Adrenal gland (tissue), 12 donors: ENCODE results near the gene SCN2B. TPM values are rescaled to one million over a fixed set of nuclear protein-coding genes. Genes with fewer than 3 reads are reported as not detected.

Experiments
- DNase-seq, 7 donors: peaks; one replicate each; pipeline ENCODE4 v3.0.0-alpha.2; 2019 to 2020
- H3K27ac ChIP-seq, 5 donors: fragments of 200-600 bp; sonication (generic) in 4 of 5; 1 replicate in 3 of 5; 2 replicates in 2 of 5; pipeline versions ENCODE4 v1.5.1 to v1.8.0; 2016 to 2020; ENCODE audit warnings: mild to moderate bottlenecking in 1 of 5
- H3K27me3 ChIP-seq: fragments of 200-600 bp; 2 replicates; pipeline ENCODE4 v1.8.0; 2021
- H3K36me3 ChIP-seq, 2 donors: fragments of 200-600 bp; replicated peaks in 1 of 2; 1 replicate in 1 of 2; 2 replicates in 1 of 2; pipeline versions ENCODE4 v1.5.1 to v1.8.0; 2018 to 2022
- H3K4me1 ChIP-seq, 2 donors: fragments of 200-600 bp; replicated peaks in 1 of 2; 1 replicate in 1 of 2; 2 replicates in 1 of 2; pipeline versions ENCODE4 v1.5.1 to v1.8.0; 2018 to 2021
- H3K4me3 ChIP-seq, 4 donors: fragments of 200-600 bp; sonication (generic) in 3 of 4; one replicate each; pipeline ENCODE4 v1.5.1; 2016 to 2018
- H3K9me3 ChIP-seq, 3 donors: fragments of 200-600 bp; sonication (generic) in 1 of 3; replicated peaks in 1 of 3; 1 replicate in 2 of 3; 2 replicates in 1 of 3; pipeline versions ENCODE4 v1.5.1 to v1.8.0; 2016 to 2021
- POLR2A ChIP-seq, 2 donors: fragments of 450-650 bp; IDR thresholded peaks; one replicate each; pipeline ENCODE4 v1.6.1; 2017; ENCODE audit warnings: antibody characterized with exemption in 2 of 2, mild to moderate bottlenecking in 2 of 2, moderate library complexity in 1 of 2
- WGBS, 4 donors: extraction: QIAGEN DNeasy Blood & Tissue Kit in 2 of 4; methylation state at CpG; one replicate each; pipeline versions ENCODE4 v1.1.5 to v1.1.7; 2013 to 2017; 5-methylcytosine and 5-hydroxymethylcytosine counted together
- intact Hi-C, 2 donors: fragments of 100-400 bp; cut with DNase I; formaldehyde crosslinking; loops; one replicate each; pipeline versions ENCODE4 v1.14.1 to v1.15.0; 2022 to 2023
- polyA plus RNA-seq, 3 donors: library from polyadenylated mRNA; stranded (reverse); fragments of 200-250 nt in 2 of 3; fragments of 350-450 nt in 1 of 3; fragmentation: Illumina TruSeq in 1 of 3; extraction: RNeasy Lipid Tissue Mini Kit (QIAGEN cat#74804) in 1 of 3; gene quantifications; one replicate each; pipeline ENCODE4 v1.2.3, GENCODE V29; 2013 to 2014
- small RNA-seq, 2 donors: library from RNA; depleted of rRNA; stranded (forward); fragments of <200 nt; gene quantifications; one replicate each; pipeline ENCODE3, GENCODE V24; 2016
- total RNA-seq, 9 donors: library from RNA; depleted of rRNA in 4 of 9; stranded (reverse); fragments of >200 nt in 4 of 9; fragments of 120-200 nt in 1 of 9; fragmentation: NEBNext Ultra II Directional in 1 of 9; extraction: Animal tissue kit (Norgen Biotek cat#: 25700) in 1 of 9; gene quantifications; one replicate each; pipeline versions ENCODE4 v1.1.0 to v1.2.4, GENCODE V29; 2013 to 2023
- TF ChIP-seq, protein P1 (sequence below), 6 experiments: fragments of 450-650 bp in 4 of 6; fragments of 200-600 bp in 2 of 6; sonication (generic) in 1 of 6; IDR thresholded peaks; 1 replicate in 5 of 6; 2 replicates in 1 of 6; pipeline versions ENCODE4 v1.5.1 to v1.8.0; 2016 to 2021; ENCODE audit warnings: antibody characterized with exemption in 6 of 6, mild to moderate bottlenecking in 2 of 6, moderate library complexity in 1 of 6
- donor health status: healthy with polysubstance abuse.
- donor health status: Bipolar disorder and iron deficiency.
- donor health status: DM: yes; HTN: yes; CAD: no.
- donor health status: DM: no; HTN: no; CAD: no.
- donor health status: DM: no; HTN: no; CAD: no.
- donor health status: DM: yes; HTN: yes; CAD: no.

Gene SCN2B
- total and polyA plus RNA-seq, 12 donors: 0.09 to 0.96 (median 0.38) TPM

DNA sequence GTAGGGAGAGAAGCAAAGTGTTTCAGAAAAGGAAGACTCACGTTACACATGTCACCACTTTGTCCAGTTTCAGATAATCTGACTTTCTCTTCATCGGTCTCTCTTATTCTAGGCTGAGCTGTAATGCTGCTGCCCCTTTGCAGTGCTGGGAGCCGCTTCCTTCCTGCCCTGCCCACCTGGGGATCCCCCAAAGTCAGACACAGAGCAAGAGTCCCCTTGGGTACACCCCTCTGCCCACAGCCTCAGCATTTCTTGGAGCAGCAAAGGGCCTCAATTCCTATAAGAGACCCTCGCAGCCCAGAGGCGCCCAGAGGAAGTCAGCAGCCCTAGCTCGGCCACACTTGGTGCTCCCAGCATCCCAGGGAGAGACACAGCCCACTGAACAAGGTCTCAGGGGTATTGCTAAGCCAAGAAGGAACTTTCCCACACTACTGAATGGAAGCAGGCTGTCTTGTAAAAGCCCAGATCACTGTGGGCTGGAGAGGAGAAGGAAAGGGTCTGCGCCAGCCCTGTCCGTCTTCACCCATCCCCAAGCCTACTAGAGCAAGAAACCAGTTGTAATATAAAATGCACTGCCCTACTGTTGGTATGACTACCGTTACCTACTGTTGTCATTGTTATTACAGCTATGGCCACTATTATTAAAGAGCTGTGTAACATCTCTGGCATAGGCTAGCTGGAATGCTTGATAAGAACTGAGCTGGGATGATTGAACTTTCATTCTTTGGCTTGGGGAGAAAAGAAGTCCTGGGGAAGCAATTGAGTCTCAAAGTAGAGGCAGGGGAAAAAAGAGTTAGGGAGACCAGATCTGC, 58.4 kb downstream of the SCN2B start:
- no peak for DNase-seq
- intact Hi-C loops: no loop called here
- Histone ChIP-seq H3K27me3 (no peaks in the 10 kb centered on the region), H3K4me1 (no peaks in the 10 kb centered on the region), H3K9me3 (no peaks in the 10 kb centered on the region), H3K27ac (no peak overlapping the region), H3K36me3 (no peaks in the 10 kb centered on the region), H3K4me3 (no peak overlapping the region)
- TF ChIP-seq, protein P1, sequence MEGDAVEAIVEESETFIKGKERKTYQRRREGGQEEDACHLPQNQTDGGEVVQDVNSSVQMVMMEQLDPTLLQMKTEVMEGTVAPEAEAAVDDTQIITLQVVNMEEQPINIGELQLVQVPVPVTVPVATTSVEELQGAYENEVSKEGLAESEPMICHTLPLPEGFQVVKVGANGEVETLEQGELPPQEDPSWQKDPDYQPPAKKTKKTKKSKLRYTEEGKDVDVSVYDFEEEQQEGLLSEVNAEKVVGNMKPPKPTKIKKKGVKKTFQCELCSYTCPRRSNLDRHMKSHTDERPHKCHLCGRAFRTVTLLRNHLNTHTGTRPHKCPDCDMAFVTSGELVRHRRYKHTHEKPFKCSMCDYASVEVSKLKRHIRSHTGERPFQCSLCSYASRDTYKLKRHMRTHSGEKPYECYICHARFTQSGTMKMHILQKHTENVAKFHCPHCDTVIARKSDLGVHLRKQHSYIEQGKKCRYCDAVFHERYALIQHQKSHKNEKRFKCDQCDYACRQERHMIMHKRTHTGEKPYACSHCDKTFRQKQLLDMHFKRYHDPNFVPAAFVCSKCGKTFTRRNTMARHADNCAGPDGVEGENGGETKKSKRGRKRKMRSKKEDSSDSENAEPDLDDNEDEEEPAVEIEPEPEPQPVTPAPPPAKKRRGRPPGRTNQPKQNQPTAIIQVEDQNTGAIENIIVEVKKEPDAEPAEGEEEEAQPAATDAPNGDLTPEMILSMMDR (IDR thresholded peaks at IDR 0.05): no peak
- no peak for TF ChIP-seq POLR2A (IDR thresholded peaks at IDR 0.05)
- WGBS, 4 donors: 76 to 81% (median 77%) methylated on average over 6 to 9 of the region's 9 CpGs

DNA sequence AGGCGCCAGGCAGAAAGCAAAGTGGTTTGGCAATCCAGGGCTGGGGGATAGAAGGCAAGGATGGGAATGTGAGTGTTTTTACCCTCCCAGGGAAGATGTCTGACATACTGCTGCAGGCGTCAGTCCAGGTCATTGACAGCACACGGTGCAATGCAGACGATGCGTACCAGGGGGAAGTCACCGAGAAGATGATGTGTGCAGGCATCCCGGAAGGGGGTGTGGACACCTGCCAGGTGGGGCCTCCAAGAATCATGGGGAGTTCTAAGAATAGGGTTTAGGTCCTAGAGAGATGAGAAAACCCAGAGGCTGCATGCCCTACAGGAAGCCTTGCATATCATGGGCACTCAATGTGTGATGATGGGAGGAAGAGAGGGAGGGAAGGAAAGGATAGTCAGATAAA, 61.4 kb downstream of the SCN2B start:
- WGBS, 4 donors: 79 to 86% (median 85%) methylated on average over 7 of the region's 7 CpGs
- H3K4me3 ChIP-seq: no peak overlapping the region
- DNase-seq: no peak
- no peak for TF ChIP-seq POLR2A (IDR thresholded peaks at IDR 0.05)
- TF ChIP-seq, protein P1 (IDR thresholded peaks at IDR 0.05): no peak
- no peaks in the 10 kb centered on the region for H3K36me3 ChIP-seq
- intact Hi-C loops: no loop called here
- H3K9me3 ChIP-seq: no peaks in the 10 kb centered on the region
- H3K27me3 ChIP-seq: no peaks in the 10 kb centered on the region
- no peaks in the 10 kb centered on the region for H3K4me1 ChIP-seq
- no peak overlapping the region for H3K27ac ChIP-seq

DNA sequence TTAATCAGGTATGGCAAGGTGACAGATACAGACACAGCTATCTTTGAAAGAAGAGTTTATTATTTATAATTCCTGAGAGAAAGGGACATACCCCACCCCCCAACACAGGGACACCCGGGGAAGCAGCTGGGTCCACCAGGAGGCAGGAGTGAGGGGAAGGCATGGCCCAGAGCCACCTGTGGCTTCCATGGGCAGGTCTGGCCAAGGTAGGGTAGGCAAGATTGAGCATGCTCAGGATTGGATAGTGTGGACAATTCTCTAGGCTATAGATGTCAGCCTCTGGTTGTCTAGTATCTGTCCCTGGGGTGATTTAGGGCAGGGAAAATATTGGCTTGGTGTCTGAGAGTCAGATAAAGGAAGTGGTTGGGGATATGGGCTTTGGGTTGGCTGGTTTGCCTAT, 62.2 kb downstream of the SCN2B start:
- Histone ChIP-seq H3K36me3 (no peaks in the 10 kb centered on the region), H3K4me1 (no peaks in the 10 kb centered on the region), H3K9me3 (no peaks in the 10 kb centered on the region), H3K27me3 (no peaks in the 10 kb centered on the region), H3K4me3 (no peak overlapping the region), H3K27ac (no peak overlapping the region)
- TF ChIP-seq, protein P1 (IDR thresholded peaks at IDR 0.05): no peak
- no peak for TF ChIP-seq POLR2A (IDR thresholded peaks at IDR 0.05)
- intact Hi-C loops: no loop called here
- DNase-seq: no peak
- 38 to 73% (median 60%) methylated on average over 1 of the region's 1 CpG for whole genome bisulfite sequencing, 4 donors

DNA sequence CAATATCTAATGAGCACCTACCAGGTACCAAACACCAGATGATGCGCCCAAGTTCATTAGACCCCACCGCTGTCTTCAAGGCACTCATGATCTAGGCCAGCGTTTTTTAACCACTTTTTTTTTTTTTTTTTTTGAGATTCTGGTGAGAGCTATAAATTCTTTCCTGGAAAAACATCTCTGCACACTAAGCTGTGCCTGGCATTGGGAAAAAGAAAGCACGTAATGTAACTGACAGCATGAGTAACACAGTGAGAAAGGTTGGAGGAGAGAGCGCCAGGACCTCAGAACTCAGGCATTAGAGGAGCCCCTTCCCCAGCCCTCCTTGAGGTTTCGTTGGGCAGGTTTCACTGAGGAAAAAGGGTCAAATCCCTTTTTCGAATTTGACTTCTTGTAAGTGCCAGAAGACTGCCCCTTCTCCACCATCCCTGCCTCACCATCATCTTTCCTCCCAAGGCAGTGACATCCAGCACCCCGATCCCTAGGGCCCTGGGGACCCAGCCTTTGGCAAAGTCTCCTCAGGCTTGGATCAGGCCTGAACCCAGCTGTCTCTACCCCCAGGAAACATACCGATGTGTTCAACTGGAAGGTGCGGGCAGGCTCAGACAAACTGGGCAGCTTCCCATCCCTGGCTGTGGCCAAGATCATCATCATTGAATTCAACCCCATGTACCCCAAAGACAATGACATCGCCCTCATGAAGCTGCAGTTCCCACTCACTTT, 63.6 kb downstream of the SCN2B start:
- TF ChIP-seq POLR2A (IDR thresholded peaks at IDR 0.05): no peak
- TF ChIP-seq, protein P1 (IDR thresholded peaks at IDR 0.05): no peak
- H3K4me1 ChIP-seq: no peaks in the 10 kb centered on the region
- H3K9me3 ChIP-seq: no peaks in the 10 kb centered on the region
- WGBS, 4 donors: 77 to 86% (median 81%) methylated on average over 10 to 11 of the region's 11 CpGs
- H3K27me3 ChIP-seq: no peaks in the 10 kb centered on the region
- intact Hi-C loops: no loop called here
- H3K4me3 ChIP-seq: no peak overlapping the region
- no peak overlapping the region for H3K27ac ChIP-seq
- H3K36me3 ChIP-seq: no peaks in the 10 kb centered on the region
- DNase-seq: no peak

Small RNA genes lying within 50 kb of the gene (small RNA-seq; reads per million reads assigned to genes)
- gene HSPE1P18: 0 reads per million in 2 donors

Other genes starting within 250 kb of the SCN2B start
- 1 to 10 TPM in 1 of 9 donors, under 1 TPM in 8; 0.12 to 1.3 (median 0.55) TPM for gene TMPRSS13, start 247.2 kb downstream of the SCN2B start, total RNA-seq
- gene TMPRSS13, start 247.2 kb downstream of the SCN2B start, polyA plus RNA-seq: 1 to 10 TPM in 1 of 3 donors, under 1 TPM in 2; 0.54 to 1.0 (median 0.84) TPM
- gene IL10RA, start 190.2 kb downstream of the SCN2B start, total RNA-seq: 10 to 100 TPM in 8 of 9 donors, 1 to 10 TPM in 1; 2.7 to 50.5 (median 32.2) TPM
- 10 to 100 TPM in 1 of 3 donors, 1 to 10 TPM in 2; 4.6 to 10.2 (median 7.3) TPM for gene IL10RA, start 190.2 kb downstream of the SCN2B start, polyA plus RNA-seq
- gene TMPRSS4, start 99.6 kb downstream of the SCN2B start, total RNA-seq: under 1 TPM in 2 of 9 donors, not detected in 7; 0.31 to 0.43 TPM
- gene TMPRSS4, start 99.6 kb downstream of the SCN2B start, polyA plus RNA-seq: under 1 TPM in 2 of 3 donors, not detected in 1; 0.13 to 0.24 TPM
- gene SMIM35, start 89.7 kb downstream of the SCN2B start, total RNA-seq: under 1 TPM in 4 of 9 donors, not detected in 5; 0.07 to 0.10 (median 0.08) TPM
- gene SMIM35, start 89.7 kb downstream of the SCN2B start, polyA plus RNA-seq: under 1 TPM in 1 of 3 donors, not detected in 2; 0.10 TPM
- gene SCN4B, start 23.8 kb downstream of the SCN2B start, total RNA-seq: 10 to 100 TPM in 2 of 9 donors, 1 to 10 TPM in 6, under 1 TPM in 1; 0.17 to 16.9 (median 5.4) TPM
- gene SCN4B, start 23.8 kb downstream of the SCN2B start, polyA plus RNA-seq: 1 to 10 TPM; 1.7 to 5.9 (median 1.8) TPM
- gene JAML, start 48.4 kb upstream of the SCN2B start, total RNA-seq: 10 to 100 TPM in 2 of 9 donors, 1 to 10 TPM in 7; 1.8 to 12.6 (median 4.8) TPM
- 10 to 100 TPM in 1 of 3 donors, 1 to 10 TPM in 2; 3.3 to 13.9 (median 4.2) TPM for gene JAML, start 48.4 kb upstream of the SCN2B start, polyA plus RNA-seq
- 1 to 10 TPM in 3 of 9 donors, under 1 TPM in 6; 0.28 to 3.2 (median 0.91) TPM for gene MPZL3, start 75.7 kb upstream of the SCN2B start, total RNA-seq
- 1 to 10 TPM in 1 of 3 donors, under 1 TPM in 2; 0.67 to 1.1 (median 0.71) TPM for gene MPZL3, start 75.7 kb upstream of the SCN2B start, polyA plus RNA-seq
- gene MPZL2, start 87.7 kb upstream of the SCN2B start, total RNA-seq: 10 to 100 TPM in 1 of 9 donors, 1 to 10 TPM in 6, under 1 TPM in 2; 0.48 to 14.9 (median 4.3) TPM
- 10 to 100 TPM in 1 of 3 donors, 1 to 10 TPM in 2; 3.5 to 10.2 (median 6.0) TPM for gene MPZL2, start 87.7 kb upstream of the SCN2B start, polyA plus RNA-seq
- 1 to 10 TPM in 5 of 9 donors, under 1 TPM in 2, not detected in 2; 0.63 to 3.4 (median 2.7) TPM for gene CD3E, start 128.1 kb upstream of the SCN2B start, total RNA-seq
- gene CD3E, start 128.1 kb upstream of the SCN2B start, polyA plus RNA-seq: 1 to 10 TPM; 2.2 to 3.4 (median 2.7) TPM
- 1 to 10 TPM in 7 of 9 donors, under 1 TPM in 2; 0.44 to 8.0 (median 2.2) TPM for gene CD3D, start 166.1 kb upstream of the SCN2B start, total RNA-seq
- 1 to 10 TPM; 1.6 to 3.0 (median 2.1) TPM for gene CD3D, start 166.1 kb upstream of the SCN2B start, polyA plus RNA-seq
- 1 to 10 TPM in 3 of 9 donors, under 1 TPM in 5, not detected in 1; 0.11 to 1.3 (median 0.66) TPM for gene CD3G, start 167.7 kb upstream of the SCN2B start, total RNA-seq
- gene CD3G, start 167.7 kb upstream of the SCN2B start, polyA plus RNA-seq: under 1 TPM; 0.03 to 0.44 (median 0.40) TPM
- gene UBE4A, start 183.0 kb upstream of the SCN2B start, total RNA-seq: 10 to 100 TPM; 29.6 to 52.8 (median 35.8) TPM
- 10 to 100 TPM; 16.1 to 44.9 (median 29.7) TPM for gene UBE4A, start 183.0 kb upstream of the SCN2B start, polyA plus RNA-seq
- 100 to 1,000 TPM in 6 of 9 donors, 10 to 100 TPM in 3; 51.8 to 857 (median 300) TPM for gene ATP5MG, start 225.0 kb upstream of the SCN2B start, total RNA-seq
- 100 to 1,000 TPM; 205 to 540 (median 367) TPM for gene ATP5MG, start 225.0 kb upstream of the SCN2B start, polyA plus RNA-seq